Naive thymus-derived CD4-positive, alpha-beta T cell (primary cell): ENCODE data around the gene LSR. TPM values are rescaled to one million over a fixed set of nuclear protein-coding genes. Genes with fewer than 3 reads are reported as not detected.
A peak's percentile ranks its signal among the peaks of the same experiment; 100 is the strongest.

Source experiments
- ATAC-seq: fragments of 150-1000 bp; cut with Tn5 transposase; 2 replicates; pipeline ENCODE4 v1.10.0; 2021; ENCODE audit warnings: mild to moderate bottlenecking, moderate library complexity
- CTCF ChIA-PET: fragments of 350-600 bp; sonication (Branson Sonifier 250); formaldehyde crosslinking; loops from one replicate; lab custom pipeline; 2021; ENCODE audit warnings: antibody characterized with exemption; lab: Charles Lee
- POLR2A ChIA-PET: fragments of 350-600 bp; sonication (Branson Sonifier 250); formaldehyde crosslinking; loops from one replicate; lab custom pipeline; 2021; ENCODE audit warnings: antibody characterized with exemption, inconsistent platforms; lab: Charles Lee
- DNase-seq, 9 donors: peaks; one replicate each; pipeline versions ENCODE4 v3.0.0 to v3.0.0-alpha.2; 2020 to 2022; ENCODE audit warnings: mixed read lengths in 1 of 9
- H3K27ac ChIP-seq: one replicate; pipeline ENCODE4 v1.7.0; 2013; ENCODE audit warnings: mild to moderate bottlenecking, low read depth, low read length, moderate library complexity
- H3K27me3 ChIP-seq, 2 donors: one replicate each; pipeline ENCODE4 v1.7.0; 2013; ENCODE audit warnings: low read length in 2 of 2, mild to moderate bottlenecking in 2 of 2, moderate library complexity in 2 of 2; ENCODE audit not compliant: control insufficient read depth in 2 of 2, insufficient read depth in 2 of 2
- H3K36me3 ChIP-seq, 3 experiments: 1 replicate in 2 of 3; 2 replicates in 1 of 3; pipeline ENCODE4 v1.7.0; 2013; ENCODE audit warnings: low read length in 3 of 3, mild to moderate bottlenecking in 3 of 3, moderate library complexity in 1 of 3; ENCODE audit not compliant: insufficient read depth in 3 of 3, control insufficient read depth in 2 of 3
- H3K4me1 ChIP-seq, 2 donors: one replicate each; pipeline ENCODE4 v1.7.0; 2013; ENCODE audit warnings: low read length in 2 of 2, mild to moderate bottlenecking in 2 of 2, moderate library complexity in 1 of 2; ENCODE audit not compliant: control insufficient read depth in 2 of 2, insufficient read depth in 2 of 2
- H3K4me3 ChIP-seq: 2 replicates; pipeline ENCODE4 v1.7.0; 2013; ENCODE audit warnings: mild to moderate bottlenecking, low read length
- H3K9me3 ChIP-seq, 3 experiments: 1 replicate in 2 of 3; 2 replicates in 1 of 3; pipeline ENCODE4 v1.7.0; 2013; ENCODE audit warnings: low read length in 3 of 3; ENCODE audit not compliant: control insufficient read depth in 2 of 3
- H3K27ac Mint-ChIP-seq, 9 donors: one replicate each; pipeline ENCODE4 v1.8.0; 2020 to 2022; ENCODE audit warnings: mixed read lengths in 9 of 9, mild to moderate bottlenecking in 8 of 9, moderate library complexity in 5 of 9, inconsistent platforms in 2 of 9
- H3K27me3 Mint-ChIP-seq, 5 donors: one replicate each; pipeline ENCODE4 v1.8.0; 2021 to 2022; ENCODE audit warnings: mixed read lengths in 5 of 5, mild to moderate bottlenecking in 1 of 5
- H3K36me3 Mint-ChIP-seq, 5 donors: one replicate each; pipeline ENCODE4 v1.8.0; 2020 to 2022; ENCODE audit warnings: mixed read lengths in 5 of 5, mild to moderate bottlenecking in 3 of 5, inconsistent platforms in 1 of 5
- H3K4me1 Mint-ChIP-seq, 7 donors: one replicate each; pipeline ENCODE4 v1.8.0; 2020 to 2022; ENCODE audit warnings: mixed read lengths in 7 of 7, mild to moderate bottlenecking in 3 of 7, inconsistent platforms in 1 of 7
- H3K4me3 Mint-ChIP-seq, 10 donors: one replicate each; pipeline ENCODE4 v1.8.0; 2020 to 2022; ENCODE audit warnings: mild to moderate bottlenecking in 10 of 10, mixed read lengths in 10 of 10, moderate library complexity in 6 of 10, inconsistent platforms in 2 of 10
- H3K9me3 Mint-ChIP-seq, 11 donors: one replicate each; pipeline ENCODE4 v1.8.0; 2020 to 2022; ENCODE audit warnings: mixed read lengths in 11 of 11, mild to moderate bottlenecking in 4 of 11, inconsistent platforms in 1 of 11, moderate library complexity in 1 of 11
- intact Hi-C, 2 donors: fragments of 100-400 bp; cut with micrococcal nuclease; formaldehyde crosslinking; loops; one replicate each; pipeline ENCODE4 v1.15.1; 2023
- polyA plus RNA-seq, 2 donors: library from polyadenylated mRNA; unstranded; fragments of 300-500 nt; fragmentation: Illumina TruSeq; gene quantifications; one replicate each; pipeline ENCODE4 v1.2.3, GENCODE V29; 2021
- total RNA-seq, 6 experiments: library from RNA in 5 of 6; stranded (reverse) in 5 of 6; gene quantifications; 1 replicate in 5 of 6; 2 replicates in 1 of 6; pipeline ENCODE4 v1.2.3 and lab custom pipeline; 2021 to 2026

Gene LSR
- total and polyA plus RNA-seq, 7 experiments from 2014 or later, result 4.6 to 59.3 (median 25.1) TPM

DNA sequence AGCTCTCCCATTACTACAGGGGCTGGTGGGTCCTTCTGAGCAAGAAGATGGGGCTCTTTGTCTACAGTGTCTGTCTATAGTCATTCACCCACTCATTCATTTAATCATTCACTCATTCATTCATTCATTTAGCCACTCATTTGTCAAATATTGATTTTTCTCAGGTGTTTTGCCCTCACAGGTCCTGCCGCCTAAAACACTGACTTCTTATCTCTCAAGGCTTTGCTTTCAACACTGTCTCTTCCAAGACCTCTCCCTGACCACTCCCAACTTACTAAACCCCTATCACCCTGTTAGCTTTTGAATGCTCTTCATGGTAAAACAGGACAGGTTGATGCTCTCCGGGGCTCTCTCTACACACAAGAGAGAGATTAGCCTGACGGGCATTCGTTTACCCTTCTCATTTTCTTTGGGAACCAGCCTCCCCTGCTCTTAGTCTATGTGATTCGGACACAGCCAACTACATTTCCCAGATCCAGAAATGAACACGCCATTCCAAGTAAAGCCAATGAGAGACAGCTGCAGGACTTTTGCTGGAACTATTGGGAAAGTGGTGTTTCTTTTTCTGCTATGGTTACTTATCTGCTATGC lies 43.0 kb upstream of the LSR start:
- ChIA-PET POLR2A (interaction anchor here (0.6 to 3.3 kb wide), 21 partner anchors 9 to 444 kb away, joined by 3 to 23 read pairs (median 4); partner anchors contain the start of gene FXYD5), CTCF (interaction anchor here (1.2 to 1.7 kb wide), 4 partner anchors 10 to 65 kb away, joined by 3 to 8 read pairs (median 4); partner anchors contain the start of gene FXYD5)
- Mint-ChIP-seq H3K27ac (peak overlapping the region; percentile 93 to 100 (median 99)), H3K4me3 (peak overlapping the region; percentile 48 to 87 (median 74)), H3K36me3 (peaks cover 0 to 17% (median 0%) of the 10 kb centered on the region in 5 donors), H3K9me3 (peaks cover 0 to 11% (median 3%) of the 10 kb centered on the region in 11 donors), H3K27me3 (no peaks in the 10 kb centered on the region), H3K4me1 (peaks cover 37 to 88% (median 78%) of the 10 kb centered on the region in 7 donors)
- H3K4me3 ChIP-seq, result no peak overlapping the region
- intact Hi-C loops, result loop anchor here (1.0 to 2.0 kb wide), 3 partner anchors 8 to 63 kb away; partner anchors contain the start of gene USF2 (in 1 of the 2)
- H3K9me3 ChIP-seq, result peaks cover 0 to 5% (median 0%) of the 10 kb centered on the region in 3 experiments
- ATAC-seq (no peak), DNase-seq (no peak)
- H3K4me1 ChIP-seq, result peaks cover 55 to 58% of the 10 kb centered on the region in 2 donors
- H3K36me3 ChIP-seq, result no peaks in the 10 kb centered on the region
- H3K27me3 ChIP-seq, result no peaks in the 10 kb centered on the region
- peak overlapping the region; percentile 87 for H3K27ac ChIP-seq

DNA sequence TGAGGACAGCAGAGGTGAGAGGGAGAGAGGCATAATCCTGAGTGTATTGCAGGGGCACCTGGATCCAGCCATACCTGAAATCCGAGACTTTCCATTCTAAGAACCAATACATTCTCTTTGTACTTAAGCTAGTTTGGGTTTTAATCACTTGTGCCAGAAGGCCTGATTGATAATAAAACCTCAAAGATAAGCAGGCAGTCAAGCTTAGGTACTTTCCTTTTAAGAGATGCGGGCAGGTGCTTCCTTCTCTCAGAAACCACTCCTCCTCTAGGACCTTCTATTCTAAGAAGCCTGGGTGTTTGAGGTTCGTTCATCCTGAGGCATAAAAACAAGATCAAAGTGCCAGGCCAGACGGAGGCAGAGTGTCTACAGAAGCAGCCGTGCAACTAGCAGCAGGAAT lies 42.4 kb upstream of the LSR start:
- H3K9me3 ChIP-seq, result peaks cover 0 to 5% (median 0%) of the 10 kb centered on the region in 3 experiments
- H3K27ac Mint-ChIP-seq, result peak overlapping the region; percentile 93 to 100 (median 99)
- no peaks in the 10 kb centered on the region for H3K27me3 ChIP-seq
- no peaks in the 10 kb centered on the region for H3K36me3 ChIP-seq
- peaks cover 0 to 17% (median 0%) of the 10 kb centered on the region in 5 donors for H3K36me3 Mint-ChIP-seq
- intact Hi-C loops, result loop anchor here (1.0 to 2.0 kb wide), 3 partner anchors 8 to 62 kb away; partner anchors contain the start of gene USF2 (in 1 of the 2)
- peak overlapping the region; percentile 5 for H3K4me3 ChIP-seq
- ChIA-PET CTCF (interaction anchor here (0.7 to 1.7 kb wide), 6 partner anchors 9 to 695 kb away, joined by 3 to 8 read pairs (median 4); partner anchors contain the start of gene FXYD5), POLR2A (interaction anchor here (0.6 to 3.3 kb wide), 24 partner anchors 9 to 444 kb away, joined by 3 to 23 read pairs (median 4); partner anchors contain the start of gene FXYD5)
- ATAC-seq (peak; percentile 59), DNase-seq (peak in 7 of 9 donors; percentile 67 to 86 (median 84))
- H3K27ac ChIP-seq, result peak overlapping the region; percentile 87
- H3K4me1 Mint-ChIP-seq, result peaks cover 39 to 87% (median 76%) of the 10 kb centered on the region in 7 donors
- H3K4me3 Mint-ChIP-seq, result peak overlapping the region; percentile 48 to 87 (median 74)
- H3K9me3 Mint-ChIP-seq, result peaks cover 0 to 11% (median 3%) of the 10 kb centered on the region in 11 donors
- H3K27me3 Mint-ChIP-seq, result no peaks in the 10 kb centered on the region
- peaks cover 59 to 63% of the 10 kb centered on the region in 2 donors for H3K4me1 ChIP-seq

DNA sequence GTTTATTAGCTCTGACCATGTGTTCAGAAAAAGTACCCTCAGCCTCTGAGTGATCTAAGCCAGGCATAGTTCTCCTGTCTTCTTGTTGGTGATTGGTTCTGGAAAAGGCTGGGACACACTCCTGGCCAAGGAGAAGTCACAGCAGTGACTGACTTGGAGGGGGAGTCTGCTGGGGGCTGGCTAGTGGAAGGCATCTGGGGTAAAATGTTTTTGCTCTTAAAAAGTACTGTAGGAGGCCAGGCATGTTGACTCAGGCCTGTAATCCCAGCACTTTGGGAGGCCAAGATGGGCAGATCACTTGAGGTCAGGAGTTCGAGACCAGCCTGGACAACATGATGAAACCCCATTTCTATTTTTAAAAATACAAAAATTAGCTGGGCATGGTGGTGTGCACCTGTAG lies 41.9 kb upstream of the LSR start:
- Histone ChIP-seq H3K4me3 (peak overlapping the region; percentile 5), H3K27me3 (no peaks in the 10 kb centered on the region), H3K36me3 (no peaks in the 10 kb centered on the region), H3K27ac (peak overlapping the region; percentile 87), H3K9me3 (peaks cover 0 to 5% (median 0%) of the 10 kb centered on the region in 3 experiments), H3K4me1 (peaks cover 64 to 68% of the 10 kb centered on the region in 2 donors)
- H3K27me3 Mint-ChIP-seq, result no peaks in the 10 kb centered on the region
- intact Hi-C loops, result loop anchor here (1.0 to 2.0 kb wide), 3 partner anchors 7 to 62 kb away; partner anchors contain the start of gene USF2 (in 1 of the 2)
- H3K4me1 Mint-ChIP-seq, result peaks cover 44 to 89% (median 79%) of the 10 kb centered on the region in 7 donors
- H3K36me3 Mint-ChIP-seq, result peaks cover 0 to 18% (median under 1%) of the 10 kb centered on the region in 5 donors
- peak overlapping the region; percentile 48 to 87 (median 74) for H3K4me3 Mint-ChIP-seq
- H3K27ac Mint-ChIP-seq, result peak overlapping the region; percentile 93 to 100 (median 99)
- CTCF ChIA-PET, result interaction anchor here (0.7 to 1.7 kb wide), 5 partner anchors 9 to 694 kb away, joined by 3 to 8 read pairs (median 4); no protein-coding TSS in a partner anchor
- no peak for DNase-seq
- H3K9me3 Mint-ChIP-seq, result peaks cover 0 to 15% (median 3%) of the 10 kb centered on the region in 11 donors
- POLR2A ChIA-PET, result interaction anchor here (0.6 to 3.3 kb wide), 22 partner anchors 8 to 222 kb away, joined by 3 to 23 read pairs (median 4); partner anchors contain the start of gene FXYD5
- no peak for ATAC-seq

DNA sequence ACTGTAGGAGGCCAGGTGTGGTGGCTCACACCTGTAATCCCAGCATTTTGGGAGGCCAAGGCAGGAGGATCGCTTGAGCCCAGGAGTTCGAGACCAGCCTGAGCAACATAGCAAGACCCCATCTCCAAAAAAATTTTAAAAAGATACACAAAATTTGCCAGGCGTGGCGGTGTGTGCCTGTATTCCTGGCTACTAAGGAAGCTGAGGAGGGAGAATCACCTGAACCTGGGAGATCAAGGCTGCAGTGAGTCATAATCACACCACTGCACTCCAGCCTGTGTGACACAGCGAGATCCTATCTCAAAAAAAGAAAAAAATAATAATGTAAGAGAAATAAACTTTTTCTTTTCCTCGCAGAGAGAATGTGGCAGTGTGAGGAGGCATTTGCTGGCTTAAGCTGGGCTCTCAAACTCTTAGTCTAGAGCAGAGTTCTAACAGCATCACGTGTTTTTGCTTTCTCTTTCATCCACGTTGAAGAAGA lies 41.4 kb upstream of the LSR start:
- Histone ChIP-seq H3K4me1 (peaks cover 69 to 74% of the 10 kb centered on the region in 2 donors), H3K27ac (peak overlapping the region; percentile 87), H3K9me3 (peaks cover 0 to 5% (median 0%) of the 10 kb centered on the region in 3 experiments), H3K36me3 (no peaks in the 10 kb centered on the region), H3K4me3 (no peak overlapping the region), H3K27me3 (no peaks in the 10 kb centered on the region)
- intact Hi-C loops, result loop anchor here in 1 of 2 donors (2.0 kb wide), 1 partner anchor 61 kb away; the partner anchor contains the start of gene USF2
- peaks cover 50 to 95% (median 85%) of the 10 kb centered on the region in 7 donors for H3K4me1 Mint-ChIP-seq
- ChIA-PET POLR2A (interaction anchor here (0.8 to 3.3 kb wide), 10 partner anchors 8 to 193 kb away, joined by 3 to 23 read pairs (median 6); partner anchors contain the start of gene FXYD5), CTCF (interaction anchor here (1.7 kb wide), 1 partner anchor 8 kb away, joined by 8 read pairs; no protein-coding TSS in a partner anchor)
- ATAC-seq, result no peak
- H3K4me3 Mint-ChIP-seq, result peak overlapping the region in 8 of 10 donors; percentile 39 to 78 (median 58)
- no peaks in the 10 kb centered on the region for H3K27me3 Mint-ChIP-seq
- peak in 6 of 9 donors; percentile 33 to 68 (median 50) for DNase-seq
- peak overlapping the region; percentile 93 to 100 (median 99) for H3K27ac Mint-ChIP-seq
- H3K9me3 Mint-ChIP-seq, result peaks cover 0 to 15% (median 3%) of the 10 kb centered on the region in 11 donors
- H3K36me3 Mint-ChIP-seq, result peaks cover 0 to 22% (median 4%) of the 10 kb centered on the region in 5 donors

DNA sequence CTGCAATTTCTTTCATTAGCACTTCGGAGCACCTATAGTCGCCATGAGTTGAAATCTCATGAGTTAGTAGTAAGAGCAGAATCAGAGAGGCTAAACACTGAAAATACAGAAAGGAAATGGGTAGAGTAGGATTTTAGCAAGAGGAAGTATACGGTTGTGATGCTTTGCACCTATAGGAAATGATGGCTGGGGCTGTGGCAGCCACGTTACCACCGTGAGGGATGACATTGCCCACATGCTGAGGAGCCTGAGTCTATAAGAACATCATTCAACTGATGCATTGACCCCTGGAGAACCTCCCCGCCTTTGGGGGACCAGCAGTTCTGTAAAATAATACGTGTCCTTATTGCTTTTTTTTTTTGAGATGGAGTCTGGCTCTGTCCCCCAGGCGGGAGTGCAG lies 40.7 kb upstream of the LSR start:
- intact Hi-C loops, result no loop called here
- H3K27ac ChIP-seq, result peak overlapping the region; percentile 87
- H3K9me3 ChIP-seq, result peaks cover 0 to 5% (median 0%) of the 10 kb centered on the region in 3 experiments
- ATAC-seq (no peak), DNase-seq (no peak)
- H3K36me3 ChIP-seq, result no peaks in the 10 kb centered on the region
- H3K27me3 Mint-ChIP-seq, result no peaks in the 10 kb centered on the region
- H3K4me1 Mint-ChIP-seq, result peaks cover 50 to 95% (median 84%) of the 10 kb centered on the region in 7 donors
- ChIA-PET CTCF (no interaction called here), POLR2A (interaction anchor here (1.4 to 3.3 kb wide), 3 partner anchors 7 to 60 kb away, joined by 4 to 22 read pairs (median 7); no protein-coding TSS in a partner anchor)
- H3K4me3 ChIP-seq, result peak overlapping the region; percentile 7
- no peaks in the 10 kb centered on the region for H3K27me3 ChIP-seq
- H3K4me1 ChIP-seq, result peaks cover 70 to 80% of the 10 kb centered on the region in 2 donors
- H3K9me3 Mint-ChIP-seq, result peaks cover 0 to 15% (median 3%) of the 10 kb centered on the region in 11 donors
- peak overlapping the region; percentile 93 to 100 (median 99) for H3K27ac Mint-ChIP-seq
- peak overlapping the region in 7 of 10 donors; percentile 39 to 78 (median 49) for H3K4me3 Mint-ChIP-seq
- peaks cover 0 to 21% (median 4%) of the 10 kb centered on the region in 5 donors for H3K36me3 Mint-ChIP-seq
